Mesothelial cell of epicardium (in vitro differentiated cells): ENCODE results near the gene ABCF3. TPM values are rescaled to one million over a fixed set of nuclear protein-coding genes. Genes with fewer than 3 reads are reported as not detected.
A peak's percentile ranks its signal among the peaks of the same experiment; 100 is the strongest.

ENCODE experiments used
- DNase-seq, 2 experiments: peaks; one replicate each; pipeline ENCODE4 v3.0.0; 2021; ENCODE audit warnings: low spot score in 2 of 2; ENCODE audit not compliant: unreplicated experiment in 2 of 2
- H3K27ac Mint-ChIP-seq: 2 replicates; pipeline ENCODE4 v1.8.0; 2021; ENCODE audit warnings: mixed read lengths
- H3K27me3 Mint-ChIP-seq: 2 replicates; pipeline ENCODE4 v1.8.0; 2021; ENCODE audit warnings: low read depth, mixed read lengths
- H3K36me3 Mint-ChIP-seq: 2 replicates; pipeline ENCODE4 v1.8.0; 2021; ENCODE audit warnings: mixed read lengths
- H3K4me1 Mint-ChIP-seq: 2 replicates; pipeline ENCODE4 v1.8.0; 2021; ENCODE audit warnings: mixed read lengths
- H3K4me3 Mint-ChIP-seq: 2 replicates; pipeline ENCODE4 v1.8.0; 2021; ENCODE audit warnings: mild to moderate bottlenecking, moderate library complexity, mixed read lengths
- H3K9me3 Mint-ChIP-seq: 2 replicates; pipeline ENCODE4 v1.8.0; 2021; ENCODE audit warnings: mixed read lengths
- total RNA-seq: library from RNA; stranded (reverse); gene quantifications from 3 replicates; pipeline ENCODE4 v1.2.1, GENCODE V29; 2021
- TF ChIP-seq, protein P1 (sequence below): fragments of 200-600 bp; sonication (generic); IDR thresholded peaks from one replicate; pipeline ENCODE4 v1.5.0; 2021; ENCODE audit warnings: antibody characterized with exemption; ENCODE audit not compliant: unreplicated experiment

Gene ABCF3
- total RNA-seq, 1 donor from 2014 or later: 67.9 TPM

DNA sequence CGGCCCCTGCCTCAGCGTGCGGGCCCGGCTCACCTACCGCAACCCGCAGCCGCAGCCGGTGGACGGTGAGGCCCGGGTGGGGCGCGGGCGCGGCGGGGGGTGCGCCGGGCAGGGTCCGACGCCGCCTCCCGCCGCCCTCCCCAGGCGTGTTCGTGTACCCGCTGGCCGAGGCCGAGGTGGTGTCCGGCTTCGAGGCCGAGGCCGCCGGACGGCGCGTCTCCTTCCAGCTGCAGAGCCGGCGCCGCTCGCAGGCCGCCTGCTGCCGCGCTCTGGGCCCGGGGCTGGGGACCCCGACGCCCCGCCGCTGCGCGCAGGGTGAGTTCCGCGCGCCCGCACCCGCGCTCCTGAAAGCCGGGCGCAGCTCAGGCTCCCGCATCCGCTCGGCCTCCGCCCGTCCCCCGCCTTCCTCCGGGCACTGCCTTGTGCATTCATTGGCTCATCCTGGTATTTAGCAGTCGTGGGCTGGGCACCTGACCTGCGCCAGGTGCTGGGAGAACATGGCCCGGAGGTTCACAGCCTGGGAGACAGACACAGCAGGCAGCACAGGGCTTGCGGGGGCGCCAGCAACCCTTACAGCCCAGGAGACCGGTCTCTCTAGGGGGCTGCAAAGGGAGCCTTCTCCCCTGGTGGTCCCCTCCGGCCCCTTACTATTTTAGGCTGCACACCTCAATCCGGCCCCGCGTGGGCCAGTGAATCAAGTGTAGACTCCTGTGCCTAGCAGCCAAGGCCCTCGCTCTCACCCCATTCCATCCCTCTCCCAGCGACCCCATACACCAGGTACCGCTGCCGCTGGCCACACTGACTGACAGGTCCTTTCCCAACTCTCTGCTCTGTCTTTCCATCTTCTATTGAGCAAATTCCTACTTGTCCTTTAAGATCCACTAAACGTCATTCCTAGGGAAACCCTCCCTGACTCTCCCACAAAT, 44.9 kb downstream of the ABCF3 start:
- no peak for DNase-seq
- Mint-ChIP-seq H3K27ac (no peak overlapping the region), H3K9me3 (no peaks in the 10 kb centered on the region), H3K36me3 (no peaks in the 10 kb centered on the region), H3K4me1 (peaks cover 9% of the 10 kb centered on the region), H3K4me3 (peak overlapping the region; percentile 67), H3K27me3 (peaks cover 86% of the 10 kb centered on the region)
- TF ChIP-seq, protein P1, sequence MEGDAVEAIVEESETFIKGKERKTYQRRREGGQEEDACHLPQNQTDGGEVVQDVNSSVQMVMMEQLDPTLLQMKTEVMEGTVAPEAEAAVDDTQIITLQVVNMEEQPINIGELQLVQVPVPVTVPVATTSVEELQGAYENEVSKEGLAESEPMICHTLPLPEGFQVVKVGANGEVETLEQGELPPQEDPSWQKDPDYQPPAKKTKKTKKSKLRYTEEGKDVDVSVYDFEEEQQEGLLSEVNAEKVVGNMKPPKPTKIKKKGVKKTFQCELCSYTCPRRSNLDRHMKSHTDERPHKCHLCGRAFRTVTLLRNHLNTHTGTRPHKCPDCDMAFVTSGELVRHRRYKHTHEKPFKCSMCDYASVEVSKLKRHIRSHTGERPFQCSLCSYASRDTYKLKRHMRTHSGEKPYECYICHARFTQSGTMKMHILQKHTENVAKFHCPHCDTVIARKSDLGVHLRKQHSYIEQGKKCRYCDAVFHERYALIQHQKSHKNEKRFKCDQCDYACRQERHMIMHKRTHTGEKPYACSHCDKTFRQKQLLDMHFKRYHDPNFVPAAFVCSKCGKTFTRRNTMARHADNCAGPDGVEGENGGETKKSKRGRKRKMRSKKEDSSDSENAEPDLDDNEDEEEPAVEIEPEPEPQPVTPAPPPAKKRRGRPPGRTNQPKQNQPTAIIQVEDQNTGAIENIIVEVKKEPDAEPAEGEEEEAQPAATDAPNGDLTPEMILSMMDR: no peak

DNA sequence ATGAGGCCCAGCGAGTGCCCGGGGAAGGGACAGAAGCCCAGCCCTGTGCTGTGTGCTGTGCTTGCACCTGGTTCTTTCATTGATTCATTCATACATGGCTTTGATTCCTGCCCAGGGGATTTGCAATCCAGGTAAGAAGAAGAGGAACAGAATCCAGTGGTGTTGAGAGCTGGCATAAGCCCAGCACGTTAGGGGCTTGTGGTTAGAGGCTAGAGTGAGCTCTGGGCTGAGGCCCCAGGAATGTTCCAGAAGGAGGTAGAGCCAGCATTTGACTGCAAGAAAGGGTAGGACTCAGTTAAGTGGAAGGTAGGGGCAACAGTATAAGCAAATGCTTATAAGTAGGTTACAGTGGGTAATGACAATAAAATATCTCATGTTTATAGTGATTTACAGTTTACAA, 45.7 kb downstream of the ABCF3 start:
- Mint-ChIP-seq H3K4me1 (peaks cover 9% of the 10 kb centered on the region), H3K4me3 (peak overlapping the region; percentile 67), H3K9me3 (no peaks in the 10 kb centered on the region), H3K36me3 (no peaks in the 10 kb centered on the region), H3K27me3 (peaks cover 83% of the 10 kb centered on the region), H3K27ac (no peak overlapping the region)
- no peak for DNase-seq
- TF ChIP-seq, protein P1: no peak

DNA sequence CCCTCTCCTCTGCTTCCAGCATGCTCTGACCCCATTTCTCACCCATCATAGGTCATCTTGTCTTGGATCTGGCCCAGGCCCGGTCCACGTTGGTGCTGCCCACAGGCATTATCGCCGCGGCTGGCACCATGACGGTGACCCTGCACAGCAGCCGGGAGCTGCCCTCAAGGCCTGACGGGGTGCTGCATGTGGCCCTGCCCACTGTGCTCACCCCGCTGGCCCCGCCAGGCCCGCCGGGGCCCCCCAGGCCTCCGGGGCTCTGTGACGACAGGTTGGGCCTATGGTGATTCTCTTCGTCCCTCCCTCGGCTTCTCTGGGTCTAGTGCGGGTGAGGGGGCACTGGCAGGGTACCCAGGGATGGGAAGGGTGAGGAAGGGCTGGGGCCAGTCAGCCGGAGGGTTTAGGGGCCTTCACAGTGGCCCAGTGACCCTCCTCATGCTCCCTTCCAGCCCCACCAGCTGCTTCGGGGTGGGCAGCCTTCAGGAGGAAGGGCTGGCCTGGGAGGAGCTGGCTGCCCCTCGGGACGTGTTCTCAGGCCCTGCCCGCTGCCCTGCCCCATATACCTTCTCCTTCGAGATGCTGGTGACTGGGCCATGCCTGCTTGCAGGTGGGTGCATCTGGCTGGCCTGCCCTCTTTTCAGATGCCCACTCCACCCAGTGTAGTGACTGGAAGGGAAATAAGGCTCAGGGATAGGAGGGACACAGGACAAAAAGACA, 47.3 kb downstream of the ABCF3 start:
- H3K9me3 Mint-ChIP-seq: no peaks in the 10 kb centered on the region
- TF ChIP-seq, protein P1: no peak
- no peaks in the 10 kb centered on the region for H3K36me3 Mint-ChIP-seq
- no peak for DNase-seq
- no peak overlapping the region for H3K4me3 Mint-ChIP-seq
- no peak overlapping the region for H3K27ac Mint-ChIP-seq
- H3K4me1 Mint-ChIP-seq: peaks cover 9% of the 10 kb centered on the region
- H3K27me3 Mint-ChIP-seq: peaks cover 76% of the 10 kb centered on the region

DNA sequence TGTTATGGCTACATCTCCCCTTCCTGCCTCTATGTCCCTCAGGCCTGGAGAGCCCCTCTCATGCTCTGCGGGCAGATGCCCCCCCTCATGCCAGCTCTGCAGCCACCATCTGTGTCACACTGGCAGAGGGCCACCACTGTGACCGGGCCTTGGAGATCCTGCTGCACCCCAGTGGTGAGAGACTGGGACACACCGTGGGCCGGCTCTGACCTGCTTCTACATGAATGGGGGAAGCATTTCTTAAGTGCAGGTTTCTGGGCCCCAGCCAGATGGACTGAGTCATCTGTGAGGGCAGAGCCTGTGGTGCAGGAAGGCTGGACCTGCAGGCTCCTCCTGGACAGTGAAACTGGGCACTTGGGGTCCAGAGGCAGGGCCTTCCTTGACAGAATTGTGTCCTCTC, 48.2 kb downstream of the ABCF3 start:
- Mint-ChIP-seq H3K27ac (no peak overlapping the region), H3K36me3 (no peaks in the 10 kb centered on the region), H3K9me3 (no peaks in the 10 kb centered on the region), H3K4me1 (peaks cover 7% of the 10 kb centered on the region), H3K4me3 (no peak overlapping the region), H3K27me3 (peaks cover 67% of the 10 kb centered on the region)
- no peak for DNase-seq
- TF ChIP-seq, protein P1: no peak

DNA sequence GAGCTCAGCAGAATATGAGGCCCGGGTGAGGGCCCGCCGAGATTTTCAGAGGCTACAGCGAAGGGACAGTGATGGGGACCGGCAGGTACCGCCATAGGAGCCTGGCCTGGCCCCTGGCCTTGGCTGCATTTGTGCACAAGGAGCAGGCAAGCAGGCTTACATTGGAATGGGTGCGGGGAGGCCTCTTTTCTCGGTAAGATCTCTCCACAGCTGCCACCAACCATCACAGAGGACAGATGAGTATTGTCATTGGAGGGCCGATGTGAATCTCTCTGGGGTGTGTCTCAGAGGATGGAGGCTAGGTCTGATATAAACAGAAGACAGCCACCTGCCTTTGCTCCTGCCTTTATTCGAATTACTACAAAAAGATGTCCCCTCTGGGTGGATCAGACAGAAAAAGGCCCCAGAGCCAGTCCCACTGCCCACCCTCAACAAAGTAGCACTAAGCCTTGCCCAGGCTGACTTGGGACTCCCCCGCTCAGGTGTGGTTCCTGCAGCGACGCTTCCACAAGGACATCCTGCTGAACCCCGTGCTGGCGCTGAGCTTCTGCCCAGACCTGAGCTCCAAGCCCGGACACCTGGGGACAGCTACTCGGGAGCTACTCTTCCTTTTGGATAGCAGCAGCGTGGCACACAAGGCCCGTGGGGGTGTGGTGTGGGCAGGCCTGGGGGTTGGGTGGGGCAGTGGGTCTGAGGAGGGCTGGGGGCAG, 48.8 kb downstream of the ABCF3 start:
- Mint-ChIP-seq H3K9me3 (no peaks in the 10 kb centered on the region), H3K4me1 (peaks cover 7% of the 10 kb centered on the region), H3K27me3 (peaks cover 64% of the 10 kb centered on the region), H3K4me3 (no peak overlapping the region), H3K36me3 (no peaks in the 10 kb centered on the region), H3K27ac (no peak overlapping the region)
- TF ChIP-seq, protein P1: no peak
- no peak for DNase-seq
